ENCODE measurements around the gene RAB34. TPM values are rescaled to one million over a fixed set of nuclear protein-coding genes. Genes with fewer than 3 reads are reported as not detected.

Gene RAB34
- total and polyA plus RNA-seq, 8 donors, result 79.4 to 213 (median 189) TPM

GRCh38 chr17:28704219-28704858 lies 13.3 kb downstream of the RAB34 start:
- Histone ChIP-seq H3K36me3 (peaks cover 0 to 63% of the 10 kb centered on the region in 2 donors), H3K4me1 (no peaks in the 10 kb centered on the region), H3K4me3 (no peak overlapping the region), H3K27ac (no peak overlapping the region), H3K9me3 (no peaks in the 10 kb centered on the region), H3K27me3 (no peaks in the 10 kb centered on the region)
- no peak for TF ChIP-seq CTCF (IDR thresholded peaks at IDR 0.05)
- DNase-seq (no peak), ATAC-seq (no peak)
- intact Hi-C loops (cut with DNase I), result no loop called here

- intact Hi-C loops (cut with DNase I), result no loop called here
- Histone ChIP-seq H3K4me3 (no peak overlapping the region), H3K4me1 (no peaks in the 10 kb centered on the region), H3K27me3 (no peaks in the 10 kb centered on the region), H3K9me3 (no peaks in the 10 kb centered on the region), H3K27ac (no peak overlapping the region), H3K36me3 (peaks cover 0 to 70% of the 10 kb centered on the region in 2 donors)
- DNase-seq (no peak), ATAC-seq (no peak)
- TF ChIP-seq CTCF (IDR thresholded peaks at IDR 0.05), result no peak
Measured at GRCh38 chr17:28703552-28704218, 14.0 kb downstream of the RAB34 start.

GRCh38 chr17:28702752-28703150 lies 14.9 kb downstream of the RAB34 start:
- intact Hi-C loops (cut with DNase I), result no loop called here
- no peak for ATAC-seq
- peaks cover 0 to 79% of the 10 kb centered on the region in 2 donors for H3K36me3 ChIP-seq
- TF ChIP-seq CTCF (IDR thresholded peaks at IDR 0.05), result no peak
- no peak overlapping the region for H3K27ac ChIP-seq
- no peak for DNase-seq
- no peaks in the 10 kb centered on the region for H3K27me3 ChIP-seq
- no peaks in the 10 kb centered on the region for H3K4me1 ChIP-seq
- no peak overlapping the region for H3K4me3 ChIP-seq
- no peaks in the 10 kb centered on the region for H3K9me3 ChIP-seq

- peaks cover 0 to 85% of the 10 kb centered on the region in 2 donors for H3K36me3 ChIP-seq
- no peaks in the 10 kb centered on the region for H3K27me3 ChIP-seq
- H3K9me3 ChIP-seq, result no peaks in the 10 kb centered on the region
- DNase-seq (no peak), ATAC-seq (no peak)
- H3K27ac ChIP-seq, result no peak overlapping the region
- no peak for TF ChIP-seq CTCF (IDR thresholded peaks at IDR 0.05)
- H3K4me1 ChIP-seq, result no peaks in the 10 kb centered on the region
- no peak overlapping the region for H3K4me3 ChIP-seq
- intact Hi-C loops (cut with DNase I), result no loop called here
Measured at GRCh38 chr17:28702026-28702751, 15.5 kb downstream of the RAB34 start.

- intact Hi-C loops (cut with DNase I), result no loop called here
- Histone ChIP-seq H3K27me3 (no peaks in the 10 kb centered on the region), H3K4me3 (no peak overlapping the region), H3K36me3 (peaks cover 0 to 95% of the 10 kb centered on the region in 2 donors), H3K27ac (no peak overlapping the region), H3K9me3 (no peaks in the 10 kb centered on the region), H3K4me1 (no peaks in the 10 kb centered on the region)
- no peak for TF ChIP-seq CTCF (IDR thresholded peaks at IDR 0.05)
- DNase-seq (no peak), ATAC-seq (no peak)
Measured at GRCh38 chr17:28700830-28701492, 16.7 kb downstream of the RAB34 start.
